RWPE1 (cell line): Measurements from ENCODE around the gene PHACTR3.

Source experiments
- CTCF ChIA-PET: fragments of 350-600 bp; sonication (Branson Sonifier 250); formaldehyde crosslinking; extraction: SDS; loops from one replicate; lab custom pipeline; 2021; lab: Yijun Ruan, JAX
- POLR2A ChIA-PET: fragments of 400-600 bp; formaldehyde crosslinking; extraction: SDS; loops from one replicate; lab custom pipeline; 2020; ENCODE audit warnings: antibody characterized with exemption; ENCODE audit not compliant: low non-redundant PET; lab: Yijun Ruan, JAX
- DNase-seq: peaks from one replicate; pipeline ENCODE4 v3.0.0; 2012; ENCODE audit warnings: low spot score
- H3K27ac ChIP-seq: fragments of 450-650 bp; 2 replicates; pipeline ENCODE4 v1.5.1; 2017
- CTCF ChIP-seq: fragments of 450-650 bp; conservative IDR thresholded peaks from 2 replicates; pipeline ENCODE4 v1.5.1; 2017; ENCODE audit warnings: low read depth, mild to moderate bottlenecking

Gene PHACTR3

GRCh38 chr20:59786801-59787537 lies 182.6 kb downstream of the PHACTR3 start:
- TF ChIP-seq CTCF: no peak
- POLR2A ChIA-PET: no interaction called here

GRCh38 chr20:59787538-59787890 lies 183.2 kb downstream of the PHACTR3 start:
- no peak for DNase-seq
- POLR2A ChIA-PET: no interaction called here
- no peak overlapping the region for H3K27ac ChIP-seq
- CTCF ChIA-PET: interaction anchor here (0.6 to 0.8 kb wide), 3 partner anchors 13 to 93 kb away, joined by 3 to 4 read pairs (median 3); no protein-coding TSS in a partner anchor
- TF ChIP-seq CTCF: no peak

More at GRCh38 chr20:59786801-59787537, 182.6 kb downstream of the PHACTR3 start:
- CTCF ChIA-PET: interaction anchor here (0.6 to 0.8 kb wide), 3 partner anchors 12 to 93 kb away, joined by 3 to 4 read pairs (median 3); no protein-coding TSS in a partner anchor
- no peak for DNase-seq
- H3K27ac ChIP-seq: no peak overlapping the region

- ChIA-PET POLR2A (no interaction called here), CTCF (interaction anchor here (1.1 kb wide), 1 partner anchor 62 kb away, joined by 3 read pairs; no protein-coding TSS in a partner anchor)
- no peak overlapping the region for H3K27ac ChIP-seq
- no peak for TF ChIP-seq CTCF
- no peak for DNase-seq
These were observed 183.9 kb downstream of the PHACTR3 start for GRCh38 chr20:59788196-59788735.

- no peak for TF ChIP-seq CTCF
- DNase-seq: no peak
- ChIA-PET CTCF (interaction anchor here (0.6 to 3.5 kb wide), 3 partner anchors 61 to 290 kb away, joined by 3 to 14 read pairs (median 4); no protein-coding TSS in a partner anchor), POLR2A (no interaction called here)
- H3K27ac ChIP-seq: no peak overlapping the region
These were observed 184.6 kb downstream of the PHACTR3 start for GRCh38 chr20:59788811-59789397.

- POLR2A ChIA-PET: no interaction called here
These were observed 185.3 kb downstream of the PHACTR3 start for GRCh38 chr20:59789686-59790085.

More at GRCh38 chr20:59789686-59790085, 185.3 kb downstream of the PHACTR3 start:
- TF ChIP-seq CTCF: no peak
- CTCF ChIA-PET: interaction anchor here (3.5 kb wide), 1 partner anchor 60 kb away, joined by 14 read pairs; no protein-coding TSS in a partner anchor
- no peak overlapping the region for H3K27ac ChIP-seq
- DNase-seq: no peak
